HG03045 (cell line): Measurements from ENCODE around the gene CACNA1A.
"Not testable (repeated sequence)": the region's sequence is repeated elsewhere in the genome, so short reads cannot be mapped to it uniquely, and the experiment has no call there.

Source experiments
- ATAC-seq: cut with Tn5 transposase; IDR thresholded peaks from one replicate; pipeline ENCODE4 v1.9.1; 2021; ENCODE audit warnings: mild to moderate bottlenecking, moderate library complexity; ENCODE audit not compliant: unreplicated experiment

The CACNA1A gene

DNA sequence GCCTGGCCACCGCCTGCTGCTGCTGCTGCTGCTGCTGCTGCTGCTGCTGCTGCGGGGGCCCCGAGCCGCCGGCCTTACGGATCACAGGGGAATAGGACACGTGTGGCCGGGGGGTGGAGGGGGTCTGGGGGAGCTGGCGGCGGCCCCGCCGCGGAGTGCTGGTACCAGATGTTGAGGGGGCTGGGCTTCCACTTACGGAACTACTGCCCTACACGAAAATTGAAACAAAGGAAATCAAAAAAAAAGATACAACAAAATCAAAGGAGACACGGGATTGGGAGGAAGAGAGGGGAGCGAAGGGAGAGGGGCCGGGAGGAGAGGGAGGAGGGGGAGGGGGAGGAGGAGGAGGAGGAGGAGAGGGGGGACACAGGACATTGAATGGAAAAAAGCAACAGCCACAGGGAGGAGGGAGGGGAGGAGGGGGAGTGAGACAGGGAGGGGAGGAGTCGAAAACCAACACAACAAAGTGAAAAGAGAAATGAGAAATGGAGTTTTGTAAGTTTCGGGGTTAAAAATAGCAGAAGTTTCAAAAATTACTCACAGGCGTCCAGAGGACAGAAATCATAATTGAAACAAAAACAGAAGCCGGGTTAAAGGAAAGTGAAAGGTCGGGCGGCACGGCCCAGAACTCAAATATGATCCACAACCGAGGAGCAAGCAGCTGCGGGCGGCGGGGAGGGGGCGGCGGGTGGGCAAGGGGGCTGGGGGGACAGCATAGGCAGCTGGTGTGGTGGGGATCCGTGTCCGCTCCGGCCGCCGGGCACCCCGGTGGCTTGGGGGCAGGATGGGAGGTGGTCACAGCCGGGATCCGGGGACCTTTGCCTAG is 298.2 kb downstream of the CACNA1A start:
- peak; percentile 43 for ATAC-seq

DNA sequence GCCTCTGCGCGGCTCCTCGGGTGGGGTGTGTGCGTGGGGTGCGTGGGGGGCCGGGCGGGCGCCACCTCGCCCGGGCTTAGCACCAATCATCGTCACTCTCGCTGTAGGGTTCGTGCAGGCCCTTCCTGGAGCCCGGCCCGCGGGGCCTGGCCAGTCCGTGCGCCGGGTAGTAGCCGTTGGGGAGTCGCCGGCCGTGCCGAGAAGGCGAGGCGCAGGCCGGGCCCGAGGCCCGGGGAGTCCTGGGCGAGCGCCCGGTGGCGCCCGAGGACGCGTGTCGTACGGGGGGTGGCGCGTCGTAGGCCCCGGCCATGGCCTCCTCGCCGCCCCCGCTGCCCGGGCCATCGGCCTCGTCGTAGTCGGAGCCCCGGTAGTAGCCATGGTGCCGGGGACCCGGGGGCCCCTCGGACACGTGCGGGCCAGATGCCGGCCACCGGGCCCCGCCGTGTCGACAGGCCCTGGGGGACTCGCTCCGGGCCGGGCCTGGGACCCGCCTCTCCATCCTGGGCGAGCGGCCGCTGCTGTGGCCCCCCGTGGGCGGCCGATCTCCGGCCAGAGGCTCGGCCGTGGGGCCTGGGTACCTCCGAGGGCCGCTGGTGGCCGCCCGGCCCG is 298.9 kb downstream of the CACNA1A start:
- ATAC-seq: no peak

DNA sequence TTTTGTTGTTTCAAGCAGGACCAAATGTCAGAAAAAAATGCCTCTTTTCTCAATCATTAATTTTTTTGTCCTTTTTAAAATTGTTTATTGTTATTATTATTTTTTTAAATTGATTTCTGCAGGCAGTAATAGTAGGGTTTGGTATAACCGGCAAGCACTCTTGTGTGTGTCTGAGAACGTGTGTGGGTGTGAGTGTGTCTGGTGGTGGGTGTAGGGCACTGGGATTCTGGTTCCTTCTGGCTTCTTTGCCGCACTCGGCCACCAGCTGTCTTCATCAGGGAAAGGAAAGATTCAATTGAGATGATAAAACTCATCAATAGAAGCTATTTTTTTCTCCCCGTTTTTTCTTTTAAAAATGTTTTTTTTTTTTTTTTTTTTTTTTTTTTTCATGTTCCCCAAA is 299.7 kb downstream of the CACNA1A start:
- ATAC-seq: no peak

DNA sequence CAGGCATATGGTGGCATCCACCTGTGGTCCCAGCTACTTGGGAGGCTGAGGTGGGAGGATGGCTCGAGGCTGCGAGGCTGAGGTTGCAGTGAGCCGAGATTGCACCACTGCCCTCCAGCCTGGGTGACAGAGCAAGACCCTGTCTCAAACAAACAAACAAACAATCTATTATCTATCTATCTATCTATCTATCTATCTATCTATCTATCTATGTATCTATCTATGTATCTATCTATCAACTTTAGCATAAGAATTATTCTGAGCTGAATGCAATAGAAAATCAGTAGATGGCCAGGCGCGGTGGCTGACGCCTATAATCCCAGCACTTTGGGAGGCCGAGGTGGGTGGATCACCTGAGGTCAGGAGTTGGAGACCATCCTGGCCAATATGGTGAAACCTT is 304.2 kb downstream of the CACNA1A start:
- ATAC-seq: not testable (repeated sequence)

DNA sequence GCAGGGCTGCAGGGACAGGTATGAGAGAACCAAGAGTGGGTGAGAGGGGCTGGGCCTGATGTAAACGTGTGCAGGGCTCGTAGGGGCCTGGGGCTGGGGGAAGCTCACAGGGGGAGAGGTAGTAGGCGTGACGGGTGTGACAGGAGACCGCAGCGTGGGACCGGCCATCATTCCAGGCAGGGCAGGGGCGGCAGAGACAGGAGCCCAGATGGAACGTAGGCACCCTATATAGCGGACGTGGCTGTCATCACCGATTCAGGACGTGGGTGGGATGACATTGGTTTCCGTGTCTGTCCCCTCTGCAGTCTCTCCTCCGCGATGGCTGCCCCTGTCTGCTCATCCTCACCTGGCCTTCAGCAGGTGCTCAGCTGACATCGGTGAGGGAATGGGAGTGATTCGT is 307.6 kb downstream of the CACNA1A start:
- ATAC-seq: no peak

DNA sequence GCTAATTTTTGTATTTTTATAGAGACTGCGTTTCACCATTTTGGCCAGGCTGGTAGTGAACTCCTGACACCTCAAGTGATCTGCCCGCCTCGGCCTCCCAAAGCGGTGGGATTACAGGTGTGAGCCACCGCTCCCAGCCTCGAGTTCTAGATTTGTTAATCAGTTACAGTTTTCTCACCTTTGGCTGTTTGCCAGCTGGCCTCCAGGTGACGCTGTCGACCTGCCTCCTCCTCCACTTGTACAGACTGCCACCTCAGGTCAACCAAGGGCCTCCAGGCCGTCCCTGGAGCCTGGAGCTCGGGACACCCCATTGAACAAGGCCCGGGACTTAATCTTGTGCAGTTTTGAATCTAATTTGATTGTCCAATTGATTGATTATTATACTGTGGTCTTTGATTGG is 310.6 kb downstream of the CACNA1A start:
- no peak for ATAC-seq

DNA sequence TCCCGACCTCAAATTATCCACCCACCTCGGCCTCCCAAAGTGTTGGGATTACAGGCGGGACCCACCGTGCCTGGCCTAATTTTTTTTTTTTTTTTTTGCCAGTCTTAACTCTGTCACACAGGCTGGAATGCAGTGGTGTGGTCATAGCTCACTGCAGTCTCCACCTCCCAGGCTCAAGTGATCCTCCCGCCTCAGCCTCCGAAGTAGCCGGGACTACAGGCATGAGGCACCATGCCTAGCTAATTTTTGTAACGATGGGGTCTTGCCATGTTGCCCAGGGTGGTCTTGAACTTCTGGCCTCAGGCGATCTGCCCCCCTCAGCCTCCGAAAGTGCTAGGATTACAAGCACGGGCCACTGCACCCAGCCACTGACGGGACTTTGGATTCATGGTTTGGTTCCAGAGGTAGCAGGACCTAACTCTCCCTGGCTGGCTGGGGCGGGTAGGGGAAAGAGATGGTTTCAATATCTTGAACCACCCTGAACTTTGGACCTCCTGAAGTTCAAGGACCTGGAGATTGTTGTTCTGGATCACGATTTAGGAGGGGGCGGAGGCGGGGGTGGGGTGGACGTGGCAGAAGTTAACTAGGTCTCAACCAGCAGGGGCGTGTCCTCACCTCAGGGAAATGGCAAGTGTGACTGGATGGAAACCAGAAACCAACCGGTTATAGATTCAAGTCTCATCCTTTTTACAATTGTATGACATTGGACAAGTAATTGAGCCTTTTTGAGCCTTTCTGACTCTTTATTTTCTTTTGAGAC is 315.3 kb downstream of the CACNA1A start:
- no peak for ATAC-seq

DNA sequence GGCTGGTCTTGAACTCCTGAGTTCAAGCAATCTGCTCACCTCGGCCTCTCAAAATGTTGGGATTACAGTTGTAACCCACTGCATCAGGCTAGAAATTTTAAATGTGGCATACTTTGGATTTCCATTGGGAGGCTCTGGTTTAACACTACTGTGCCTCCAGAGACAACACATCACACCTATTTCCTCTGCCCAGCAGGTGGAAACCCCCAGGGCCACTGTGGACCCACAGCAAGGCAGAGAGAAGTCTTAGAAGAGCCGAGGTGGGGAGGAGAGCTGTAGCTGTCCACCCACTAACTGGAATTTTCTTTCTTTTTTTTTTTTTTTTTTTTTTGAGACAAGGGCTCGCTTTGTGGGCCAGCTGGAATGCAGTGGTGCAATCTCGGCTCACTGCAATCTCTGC is 316.7 kb downstream of the CACNA1A start:
- no peak for ATAC-seq

DNA sequence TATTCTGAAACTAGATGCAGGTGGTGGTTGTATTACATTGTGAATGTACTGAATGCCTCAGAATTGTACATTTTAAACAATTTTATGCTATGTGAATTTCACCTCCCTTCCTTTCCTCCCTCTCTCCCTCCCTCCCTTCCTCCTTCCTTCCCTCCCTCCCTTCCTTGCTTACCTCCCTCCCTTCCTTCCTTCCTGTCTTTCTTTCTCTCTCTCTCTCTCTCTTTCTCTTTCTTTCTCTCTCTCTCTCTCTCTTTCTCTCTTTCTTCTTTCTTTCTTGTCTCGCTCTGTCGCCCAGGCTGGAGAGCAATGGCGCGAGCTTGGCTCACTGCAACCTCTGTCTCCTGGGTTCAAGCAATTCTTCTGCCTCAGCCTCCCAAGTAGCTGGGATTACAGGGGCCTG is 318.9 kb downstream of the CACNA1A start:
- ATAC-seq: no peak

DNA sequence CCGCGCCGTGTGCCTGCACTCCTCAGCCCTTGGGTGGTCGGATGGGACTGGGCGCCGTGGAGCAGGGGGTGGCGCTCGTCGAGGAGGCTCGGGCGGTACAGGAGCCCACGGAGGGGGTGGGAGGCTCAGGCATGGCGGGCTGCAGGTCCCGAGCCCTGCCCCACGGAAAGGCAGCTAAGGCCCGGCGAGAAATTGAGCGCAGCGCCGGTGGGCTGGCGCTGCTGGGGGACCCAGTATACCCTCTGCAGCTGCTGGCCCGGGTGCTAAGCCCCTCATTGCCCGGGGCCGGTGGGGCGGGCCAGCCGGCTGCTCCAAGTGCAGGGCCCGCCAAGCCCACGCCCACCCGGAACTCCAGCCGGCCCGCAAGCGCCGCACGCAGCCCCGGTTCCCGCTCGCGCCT is 319.6 kb downstream of the CACNA1A start:
- ATAC-seq: not testable (repeated sequence)

DNA sequence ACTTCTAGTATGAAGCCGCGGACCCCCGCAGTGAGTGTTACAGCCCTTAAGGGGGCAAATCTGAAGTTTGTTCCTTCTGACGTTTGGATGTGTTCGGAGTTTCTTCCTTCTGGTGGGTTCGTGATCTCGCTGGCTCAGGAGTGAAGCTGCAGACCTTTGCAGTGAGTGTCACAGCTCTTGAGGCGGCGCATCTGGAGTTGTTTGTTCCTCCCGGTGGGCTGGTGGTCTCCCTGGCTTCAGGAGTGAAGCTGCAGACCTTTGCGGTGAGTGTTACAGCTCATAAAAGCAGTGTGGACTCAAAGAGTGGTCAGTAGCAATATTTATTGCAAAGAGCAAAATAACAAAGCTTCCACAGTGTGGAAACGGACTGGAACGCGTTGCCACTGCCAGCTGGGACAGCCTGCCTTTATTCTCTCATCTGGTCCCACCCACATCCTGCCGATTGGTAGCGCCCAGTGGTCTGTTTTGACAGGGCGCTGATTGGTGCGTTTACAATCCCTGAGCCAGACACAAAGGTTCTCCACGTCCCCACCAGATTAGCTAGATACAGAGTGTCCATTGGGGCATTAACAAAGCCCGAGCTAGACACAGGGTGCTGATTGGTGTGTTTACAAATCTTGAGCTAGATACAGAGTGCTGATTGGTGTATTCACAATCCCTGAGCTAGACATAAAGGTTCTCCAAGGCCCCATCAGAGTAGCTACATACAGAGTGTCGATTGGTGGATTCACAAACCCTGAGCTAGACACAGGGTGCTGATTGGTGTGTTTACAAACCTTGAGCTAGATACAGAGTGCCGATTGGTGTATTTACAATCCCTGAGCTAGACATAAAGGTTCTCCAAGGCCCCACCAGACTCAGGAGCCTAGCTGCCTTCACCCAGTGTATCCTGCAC is 320.3 kb downstream of the CACNA1A start:
- not testable (repeated sequence) for ATAC-seq

DNA sequence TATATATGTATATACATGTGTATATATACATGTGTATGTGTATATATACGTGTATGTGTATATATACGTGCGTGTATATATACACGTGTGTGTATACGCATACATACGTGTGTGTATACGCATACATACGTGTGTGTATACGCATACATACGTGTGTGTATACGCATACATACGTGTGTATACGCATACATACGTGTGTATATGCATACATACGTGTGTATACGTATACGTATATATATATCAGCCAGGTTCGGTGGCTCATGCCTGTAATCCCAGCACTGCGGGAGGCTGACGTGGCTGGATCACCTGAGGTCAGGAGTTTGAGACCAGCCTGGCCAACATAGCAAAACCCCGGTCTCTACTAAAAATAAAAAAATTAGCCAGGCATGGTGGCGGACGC is 321.4 kb downstream of the CACNA1A start:
- ATAC-seq: not testable (repeated sequence)

DNA sequence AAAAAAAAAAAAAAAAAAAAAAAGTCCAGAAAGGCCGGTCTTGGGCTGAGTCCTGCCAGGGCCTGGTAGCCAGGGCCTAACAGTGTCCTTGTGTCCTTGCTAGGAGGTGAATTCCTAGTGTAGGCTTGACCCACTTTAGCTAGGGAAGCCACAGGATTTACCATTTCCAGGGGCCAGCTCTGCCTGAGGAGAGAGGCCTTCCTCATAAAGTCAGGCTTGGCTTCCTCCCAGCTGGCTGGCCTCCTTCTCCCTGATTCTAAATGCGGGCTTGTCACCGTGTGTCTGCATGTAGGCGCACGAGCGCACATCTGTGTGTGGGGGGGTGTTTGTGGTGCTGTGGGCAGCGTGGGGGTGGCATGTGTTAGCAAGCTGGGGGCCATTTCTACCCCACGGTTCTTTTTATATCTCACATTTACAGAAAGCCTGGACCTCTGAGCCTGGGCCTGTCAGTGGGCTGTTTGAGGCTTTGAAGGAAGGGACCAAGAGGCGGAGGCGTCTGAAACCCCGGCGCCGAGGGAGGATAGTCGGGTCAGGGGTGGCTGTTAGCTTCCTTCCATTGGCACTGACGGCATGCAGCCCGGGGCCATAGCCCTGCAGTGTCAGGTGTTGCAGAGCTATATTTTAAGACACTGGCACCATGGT is 324.4 kb downstream of the CACNA1A start:
- ATAC-seq: no peak

DNA sequence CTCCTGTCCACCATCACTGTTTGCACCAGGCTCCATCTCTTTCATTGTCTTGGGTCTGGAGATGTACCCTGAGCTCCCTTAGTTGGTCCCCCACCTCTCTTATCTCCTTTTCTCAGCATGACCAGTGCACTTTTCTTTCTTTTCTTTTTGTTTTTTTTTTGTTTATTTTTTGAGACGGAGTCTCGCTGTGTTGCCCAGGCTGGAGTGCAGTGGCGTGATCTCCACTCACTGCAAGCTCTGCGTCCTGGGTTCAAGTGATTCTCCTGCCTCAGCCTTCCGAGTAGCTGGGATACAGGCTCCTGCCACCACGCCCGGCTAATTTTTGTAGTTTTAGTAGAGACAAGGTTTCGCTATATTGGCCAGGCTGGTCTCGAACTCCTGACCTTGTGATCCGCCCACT is 328.0 kb downstream of the CACNA1A start:
- not testable (repeated sequence) for ATAC-seq

DNA sequence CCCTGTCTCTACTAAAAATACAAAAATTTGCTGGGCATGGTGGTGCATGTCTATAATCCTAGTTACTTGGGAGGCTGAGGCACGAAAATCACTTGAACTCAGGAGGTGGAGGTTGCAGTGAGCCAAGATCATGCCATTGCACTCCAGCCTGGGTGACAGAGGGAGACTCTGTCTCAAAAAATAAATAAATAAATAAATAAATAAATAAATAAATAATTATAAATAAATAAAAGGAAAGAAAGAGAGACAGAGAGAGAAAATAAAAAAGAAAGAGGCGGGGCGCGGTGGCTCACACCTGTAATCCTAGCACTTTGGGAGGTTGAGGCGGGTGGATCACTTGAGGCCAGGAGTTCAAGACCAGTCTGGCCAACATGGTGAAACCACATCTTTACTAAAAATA is 328.7 kb downstream of the CACNA1A start:
- not testable (repeated sequence) for ATAC-seq

DNA sequence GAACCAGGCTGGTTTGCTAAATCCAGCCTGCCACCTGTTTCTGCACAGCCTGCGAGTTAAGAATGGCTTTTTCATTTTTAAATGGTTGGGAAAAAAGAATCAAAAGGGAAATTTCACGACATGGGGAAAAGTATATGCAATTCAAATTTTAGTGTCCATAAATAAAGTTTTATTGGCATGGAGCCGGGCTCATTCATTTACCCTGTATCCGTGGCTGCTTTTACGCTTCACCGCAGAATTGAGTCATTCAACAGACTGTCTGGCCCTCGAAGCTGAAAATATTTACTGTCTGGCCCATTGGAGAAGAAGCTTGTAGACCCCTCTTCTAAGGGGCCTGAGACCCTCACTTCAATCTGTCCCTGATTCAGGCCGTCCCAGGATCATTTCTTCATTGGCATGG is 329.9 kb downstream of the CACNA1A start:
- no peak for ATAC-seq

DNA sequence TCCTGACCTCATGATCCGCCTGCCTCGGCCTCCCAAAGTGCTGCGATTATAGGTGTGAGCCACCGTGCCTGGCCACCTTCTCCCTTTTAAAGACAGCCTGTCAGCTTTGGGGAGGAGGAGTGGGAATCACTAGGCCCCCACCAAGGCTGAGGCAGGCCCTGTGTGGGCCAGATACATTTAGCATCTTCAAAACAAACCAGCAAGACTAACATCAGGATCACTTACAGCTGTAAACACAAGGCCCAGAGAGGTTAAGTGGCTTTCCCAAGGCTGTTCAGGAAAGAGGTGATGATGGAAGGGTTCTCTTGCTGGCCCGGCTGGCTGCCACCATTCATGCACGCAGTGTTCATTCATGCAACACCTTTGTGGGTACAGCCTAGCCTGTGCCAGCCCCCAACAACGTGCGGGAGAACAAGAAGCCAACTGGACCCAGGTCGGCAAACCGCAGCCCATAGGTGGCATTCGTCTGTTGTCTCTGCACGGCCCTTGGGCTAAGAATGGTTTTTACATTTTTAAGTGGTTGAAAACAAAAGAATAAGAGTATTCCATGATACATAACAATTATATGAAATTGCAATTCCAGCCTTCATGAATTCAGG is 333.0 kb downstream of the CACNA1A start:
- no peak for ATAC-seq

DNA sequence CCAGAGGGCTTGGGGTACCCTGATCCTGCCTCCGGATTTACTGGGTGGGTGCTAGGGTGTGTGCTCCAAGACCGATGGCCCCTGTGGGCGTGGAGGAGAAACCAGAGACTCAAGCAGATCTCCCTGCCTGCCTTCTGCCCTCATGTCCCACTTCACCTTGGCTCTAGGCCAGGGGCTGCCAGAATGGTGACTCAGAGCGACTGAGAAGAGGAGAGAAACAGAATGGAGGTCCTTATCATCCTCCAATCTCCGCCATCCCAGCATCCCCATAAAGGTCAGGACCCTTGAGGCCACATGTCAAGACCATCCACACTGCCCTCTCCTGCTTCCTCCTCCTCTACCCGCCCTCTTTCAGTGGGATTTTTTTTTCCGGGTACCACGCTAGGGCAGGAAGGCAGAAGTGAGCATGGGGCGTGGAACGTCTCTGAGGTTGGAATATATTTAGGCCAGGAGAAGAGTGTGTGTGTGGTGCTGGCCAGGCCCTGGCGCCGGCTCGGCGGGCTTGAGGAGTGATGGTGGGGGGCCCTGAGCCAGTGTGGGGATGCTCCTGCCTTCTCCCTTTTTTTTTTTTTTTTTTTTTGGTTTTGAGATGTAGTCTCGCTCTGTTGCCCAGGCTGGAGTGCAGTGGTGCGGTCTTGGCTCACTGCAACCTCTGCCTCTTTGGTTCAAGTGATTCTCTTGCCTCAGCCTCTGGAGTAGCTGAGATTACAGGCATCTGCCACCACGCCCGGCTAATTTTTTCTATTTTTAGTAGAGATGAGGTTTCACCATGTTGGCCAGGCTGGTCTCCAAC is 333.7 kb downstream of the CACNA1A start:
- no peak for ATAC-seq

DNA sequence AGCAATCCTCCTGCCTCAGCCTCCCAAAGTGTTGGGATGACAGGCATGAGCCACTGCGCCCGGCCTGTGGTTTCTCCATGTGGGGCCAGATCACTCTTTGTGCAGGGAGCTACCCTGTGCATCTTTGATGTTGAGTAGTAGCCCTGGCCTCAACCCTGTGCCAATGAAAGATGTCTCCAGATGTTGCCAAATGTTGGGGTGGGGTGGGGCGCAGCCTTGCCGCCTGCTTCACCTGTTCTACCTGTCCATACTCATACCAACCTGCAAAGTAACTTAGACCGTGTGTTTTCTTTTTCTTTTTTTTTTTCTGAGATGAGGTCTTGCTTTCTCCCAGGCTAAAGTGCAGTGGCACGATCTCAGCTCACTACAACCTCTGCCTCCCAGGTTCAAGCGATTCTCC is 335.1 kb downstream of the CACNA1A start:
- ATAC-seq: no peak
